ENCODE results near the gene KIRREL3. TPM values are rescaled to one million over a fixed set of nuclear protein-coding genes. Genes with fewer than 3 reads are reported as not detected.

The KIRREL3 gene
- total RNA-seq (2021; fragmentation: NEBNext Ultra II Directional; extraction: Animal tissue kit (Norgen Biotek cat#: 25700)) (0.32 and 0.36 TPM in 2 replicates), polyA plus RNA-seq (2011; rRNA removed) (0.29 and 0.46 TPM in 2 replicates), polyA minus RNA-seq (2011; rRNA and poly(A)+ RNA removed) (0.32 TPM in 2 replicates)
- 0.27 TPM for polyA plus RNA-seq (2011; cell fraction: cytosol; rRNA removed)
- polyA plus RNA-seq (2011; cell fraction: nucleus; rRNA removed): 0.58 TPM
- 0.22 to 0.77 TPM (median 0.49 TPM) in 4 replicates for polyA plus RNA-seq (2012, experiment 1 of 2)
- 0.18 TPM for polyA plus RNA-seq (2012, experiment 2 of 2)
- polyA plus RNA-seq (2013, experiment 1 of 2): 0.22 TPM
- polyA plus RNA-seq (2013, experiment 2 of 2): 0.22 TPM
- polyA minus RNA-seq (2011; cell fraction: cytosol; rRNA and poly(A)+ RNA removed): not detected
- 1.5 TPM for polyA minus RNA-seq (2011; cell fraction: nucleus; rRNA and poly(A)+ RNA removed)
- long read RNA-seq, experiment 1: 0 reads
- long read RNA-seq, experiment 2: 0 reads

- Histone ChIP-seq H4K91ac (replicated peaks; ENCODE audit: insufficient read length, low read length) (no peak within 1 kb of the TSS), H4K8ac (ENCODE audit: extremely low read depth, insufficient read depth, low read length) (no peak within 1 kb of the TSS), H3K4me1 (replicated peaks in 1 of 4; ENCODE audit: control insufficient read depth in 3 of 4, insufficient read depth in 4 of 4, low read length in 3 of 4) (peaks cover 3 to 11% (median 8%) of the 10 kb centered on the region in 4 experiments; a peak in 6 of 7 replicates), H3K79me2 (ENCODE audit: control insufficient read depth in 1 of 2, insufficient read depth in 2 of 2, low read length in 2 of 2) (no peaks in the 10 kb centered on the region), H2BK15ac (ENCODE audit: low read length) (no peak within 1 kb of the TSS), H4K20me1 (replicated peaks in 1 of 2; ENCODE audit: control insufficient read depth in 1 of 2, insufficient read depth in 2 of 2, low read length in 2 of 2) (no peaks in the 10 kb centered on the region), H3K9ac (replicated peaks in 1 of 4; ENCODE audit: extremely low read depth in 1 of 4, low read depth in 3 of 4, low read length in 3 of 4) (no peak within 1 kb of the TSS), H3K27ac (ENCODE audit: low read depth, low read length) (no peak within 1 kb of the TSS), H3K4ac (replicated peaks; ENCODE audit: insufficient read length, low read depth, low read length) (no peak within 1 kb of the TSS), H3K79me1 (ENCODE audit: low read depth, low read length) (no peaks in the 10 kb centered on the region), H4K5ac (ENCODE audit: insufficient read length, low read depth, low read length) (no peak within 1 kb of the TSS), H3K18ac (ENCODE audit: extremely low read depth, low read length) (no peak within 1 kb of the TSS), H3K56ac (replicated peaks; ENCODE audit: insufficient read length, low read depth, low read length) (no peak within 1 kb of the TSS), H3K9me3 (ENCODE audit: insufficient read depth in 2 of 2, low read depth in 1 of 2, low read length in 1 of 2) (no peaks in the 10 kb centered on the region), H2AK5ac (ENCODE audit: low read depth, low read length) (no peak within 1 kb of the TSS; the same call in 1 of the 2 replicates), H3K36me3 (ENCODE audit: control insufficient read depth in 2 of 4, insufficient read depth in 4 of 4, low read length in 3 of 4) (no peaks in the 10 kb centered on the region), H3K4me3 (ENCODE audit: extremely low read depth in 1 of 4, insufficient read depth in 2 of 4, low read depth in 3 of 4, low read length in 4 of 4) (peak within 1 kb of the TSS; percentile 35 to 58 (median 44); a peak in 7 of 8 replicates), H3K23me2 (ENCODE audit: low read depth, low read length) (peaks cover 9% of the 10 kb centered on the region; the same call in 1 of the 2 replicates), H2BK12ac (ENCODE audit: low read depth, low read length) (peak within 1 kb of the TSS; percentile 70; the same call in 1 of the 2 replicates), H2BK120ac (replicated peaks; ENCODE audit: low read depth, low read length) (no peak within 1 kb of the TSS), H2BK20ac (ENCODE audit: low read length) (no peak within 1 kb of the TSS), H3K14ac (ENCODE audit: insufficient read length) (no peak within 1 kb of the TSS), H2BK5ac (ENCODE audit: low read depth, low read length) (no peak within 1 kb of the TSS), H3K23ac (ENCODE audit: insufficient read length) (no peak within 1 kb of the TSS), H2AFZ (ENCODE audit: low read length) (peak within 1 kb of the TSS; percentile 61), H3K27me3 (replicated peaks in 1 of 4; ENCODE audit: control insufficient read depth in 3 of 4, extremely low read depth in 1 of 4, insufficient read depth in 3 of 4, low read length in 3 of 4) (peaks cover 32 to 65% (median 51%) of the 10 kb centered on the region in 4 experiments), H3K4me2 (ENCODE audit: insufficient read depth in 1 of 2, low read depth in 2 of 2, low read length in 2 of 2) (peak within 1 kb of the TSS; percentile 80 to 93)
- FAIRE-seq: no peak
- 8% methylated on average over 39 of the region's 42 CpGs; no CpG with 5 or more reads in 1 of the 2 experiments for WGBS, 2 experiments (ENCODE audit: extremely low coverage in 1 of 2, insufficient coverage in 1 of 2, insufficient read length in 1 of 2, insufficient replicate concordance in 2 of 2, low coverage in 1 of 2, low lambda C conversion rate in 2 of 2, missing lambda C conversion rate in 1 of 2)
- ChIA-PET CTCF (ENCODE audit: partially characterized antibody) (interaction anchor here (0.6 to 7.7 kb wide), 4 partner anchors 10 to 103 kb away, joined by 3 to 55 read pairs (median 8); no protein-coding TSS in a partner anchor), POLR2A (ENCODE audit: partially characterized antibody) (no interaction called here)
- peak in 1 of 2 experiments; percentile 54 for DNase-seq (ENCODE audit: low read depth in 1 of 2, low spot score in 2 of 2)
- no peak for TF ChIP-seq KDM1A (IDR thresholded peaks at IDR 0.05; ENCODE audit: borderline replicate concordance, low read length)
- peak; percentile 85 for TF ChIP-seq EZH2 (IDR thresholded peaks at IDR 0.05; ENCODE audit: low read depth, low read length, severe bottlenecking)
- peak; percentile 21 for TF ChIP-seq RNF2 (IDR thresholded peaks at IDR 0.05; ENCODE audit: borderline replicate concordance, low read depth, low read length, missing control alignments, poor library complexity, severe bottlenecking)
- TF ChIP-seq KDM4A (IDR thresholded peaks at IDR 0.05; ENCODE audit: low read depth, low read length, severe bottlenecking): peak; percentile 52
- peak; percentile 70 for TF ChIP-seq ASH2L (IDR thresholded peaks at IDR 0.05; ENCODE audit: low read length)
- 0 out of 2 replicates have a peak, but pooled peaks have one; percentile 19 for TF ChIP-seq MAX (IDR thresholded peaks at IDR 0.05)
- TF ChIP-seq SUZ12 (IDR thresholded peaks at IDR 0.05; ENCODE audit: low read length): peak; percentile 89
- no peak for TF ChIP-seq RBBP5 (IDR thresholded peaks at IDR 0.05; ENCODE audit: borderline replicate concordance, low read depth, low read length)
- TF ChIP-seq TBP (IDR thresholded peaks at IDR 0.05; ENCODE audit: low read depth, low read length): peak; percentile 18; the same call in 1 of the 2 replicates
Measured at GRCh38 chr11:127000291-127000968, at the start of gene KIRREL3. Gene KIRREL3, minus strand, starts transcription at chr11:127000770.

Measured in H1 (cell line).